Stimulated activated CD8-positive, alpha-beta memory T cell treated with anti-CD3 and anti-CD28 coated beads, Interleukin-2, amount 100 ng/mL, for 48 hours (primary cell): ENCODE results near the gene GALT.

Experiments
- DNase-seq, 2 donors: peaks; one replicate each; pipeline ENCODE4 v3.0.0-alpha.2; 2020; ENCODE audit warnings: low read depth in 2 of 2

Gene GALT

GRCh38 chr9:34646211-34647083 is at the start of gene GALT:
Gene GALT, plus strand, starts transcription at chr9:34646675. Its CDS starts 30 bp downstream, at chr9:34646705.
- DNase-seq: peak; percentile 97

- no peak for DNase-seq
These were observed 46.9 kb upstream of the GALT start for GRCh38 chr9:34599546-34599945.

- no peak for DNase-seq
These were observed 45.6 kb upstream of the GALT start for GRCh38 chr9:34600908-34601307.

GRCh38 chr9:34601937-34602573 is 44.4 kb upstream of the GALT start:
- no peak for DNase-seq

GRCh38 chr9:34603610-34604231 is 42.8 kb upstream of the GALT start:
- peak; percentile 62 to 66 for DNase-seq

GRCh38 chr9:34606190-34606589 is 40.3 kb upstream of the GALT start:
- no peak for DNase-seq

GRCh38 chr9:34606905-34607304 is 39.6 kb upstream of the GALT start:
- DNase-seq: no peak

GRCh38 chr9:34607331-34607730 is 39.1 kb upstream of the GALT start:
- DNase-seq: no peak

- no peak for DNase-seq
These were observed 35.9 kb upstream of the GALT start for GRCh38 chr9:34610434-34611206.

GRCh38 chr9:34611251-34611810 is 35.1 kb upstream of the GALT start:
- DNase-seq: no peak

GRCh38 chr9:34611811-34612787 is 34.4 kb upstream of the GALT start, which contains the start of gene RPP25L:
Gene RPP25L, minus strand, starts transcription at chr9:34612097. Its CDS starts 801 bp downstream, at chr9:34611296.
- peak; percentile 77 to 78 for DNase-seq

- peak; percentile 52 to 64 for DNase-seq
These were observed 33.6 kb upstream of the GALT start for GRCh38 chr9:34612788-34613390.

GRCh38 chr9:34615132-34615531 is 31.3 kb upstream of the GALT start:
- DNase-seq: no peak

- peak; percentile 78 to 82 for DNase-seq
These were observed 26.1 kb upstream of the GALT start, which contains the start of gene DCTN3 for GRCh38 chr9:34620061-34620994. Gene DCTN3, minus strand, starts transcription at chr9:34620495. Its CDS starts 31 bp downstream, at chr9:34620464.

GRCh38 chr9:34623374-34624235 is 22.9 kb upstream of the GALT start:
- no peak for DNase-seq

- DNase-seq: no peak
These were observed 21.8 kb upstream of the GALT start for GRCh38 chr9:34624475-34625185.

GRCh38 chr9:34625186-34625486 is 21.3 kb upstream of the GALT start:
- no peak for DNase-seq
